MM.1S (cell line): ENCODE results near the gene KRTAP12-4.

Source experiments
- DNase-seq: peaks from one replicate; pipeline ENCODE4 v3.0.0-alpha.2; 2015
- H2AFZ ChIP-seq: fragments of 300-600 bp; sonication (generic); 2 replicates; pipeline ENCODE4 v1.6.0; 2016; ENCODE audit warnings: antibody characterized with exemption, low read length
- H3F3A ChIP-seq: fragments of 300-600 bp; sonication (generic); 2 replicates; pipeline ENCODE4 v1.6.1; 2016; ENCODE audit warnings: mild to moderate bottlenecking, antibody characterized with exemption, low read length, moderate library complexity, mixed read lengths; ENCODE audit not compliant: insufficient read depth
- H3K27ac ChIP-seq: fragments of 300-600 bp; sonication (generic); 2 replicates; pipeline ENCODE4 v1.5.1; 2016; ENCODE audit warnings: mild to moderate bottlenecking, low read length
- H3K27me3 ChIP-seq: fragments of 300-600 bp; sonication (generic); replicated peaks from 2 replicates; pipeline ENCODE4 v1.6.0; 2016; ENCODE audit warnings: low read length; ENCODE audit not compliant: insufficient read depth
- H3K36me3 ChIP-seq: fragments of 300-600 bp; sonication (generic); replicated peaks from 2 replicates; pipeline ENCODE4 v1.6.1; 2016; ENCODE audit warnings: mild to moderate bottlenecking, low read length, mixed read lengths; ENCODE audit not compliant: insufficient read depth
- H3K4me1 ChIP-seq: fragments of 300-600 bp; sonication (generic); 2 replicates; pipeline ENCODE4 v1.6.1; 2016; ENCODE audit warnings: low read length, mixed read lengths
- H3K4me2 ChIP-seq: fragments of 300-600 bp; sonication (generic); 2 replicates; pipeline ENCODE4 v1.6.0; 2016; ENCODE audit warnings: low read depth, low read length
- H3K4me3 ChIP-seq: fragments of 300-600 bp; sonication (generic); 2 replicates; pipeline ENCODE4 v1.5.1; 2016; ENCODE audit warnings: low read length, mixed read lengths
- H3K79me2 ChIP-seq: fragments of 300-600 bp; sonication (generic); 2 replicates; pipeline ENCODE4 v1.6.1; 2016; ENCODE audit warnings: mixed run types, low read length, mixed read lengths
- H3K9ac ChIP-seq: fragments of 300-600 bp; sonication (generic); 2 replicates; pipeline ENCODE4 v1.6.1; 2016; ENCODE audit warnings: low read length, mixed read lengths
- H3K9me2 ChIP-seq: fragments of 300-600 bp; sonication (generic); replicated peaks from 2 replicates; pipeline ENCODE4 v1.6.1; 2016; ENCODE audit warnings: mild to moderate bottlenecking, low read length, mixed read lengths; ENCODE audit not compliant: insufficient read depth
- H3K9me3 ChIP-seq: fragments of 300-600 bp; sonication (generic); replicated peaks from 2 replicates; pipeline ENCODE4 v1.6.1; 2016; ENCODE audit warnings: mild to moderate bottlenecking, low read length, mixed read lengths; ENCODE audit not compliant: insufficient read depth
- H4K20me1 ChIP-seq: fragments of 300-600 bp; sonication (generic); 2 replicates; pipeline ENCODE4 v1.6.1; 2016; ENCODE audit warnings: mild to moderate bottlenecking, low read length, moderate library complexity, mixed read lengths; ENCODE audit not compliant: insufficient read depth
- CTCF ChIP-seq: fragments of 300-600 bp; sonication (generic); IDR thresholded peaks from 2 replicates; pipeline ENCODE4 v1.5.1; 2016; ENCODE audit warnings: antibody characterized with exemption, low read length, mixed read lengths
- EZH2 ChIP-seq: fragments of 300-600 bp; sonication (generic); optimal IDR thresholded peaks from 2 replicates; pipeline ENCODE3; 2017; ENCODE audit warnings: low read depth, mild to moderate bottlenecking, antibody characterized with exemption, low read length, mixed read lengths
- EZH2phosphoT487 ChIP-seq: fragments of 300-600 bp; sonication (generic); IDR thresholded peaks from 2 replicates; pipeline ENCODE4 v1.6.1; 2018; ENCODE audit warnings: antibody characterized with exemption, low read length

KRTAP12-4 gene

GRCh38 chr21:44695184-44695583 lies 40.7 kb upstream of the KRTAP12-4 start:
- Histone ChIP-seq H3K4me3 (no peak overlapping the region), H3K4me2 (no peak overlapping the region), H3K27me3 (peaks cover 98% of the 10 kb centered on the region), H3K4me1 (no peaks in the 10 kb centered on the region), H3K27ac (no peak overlapping the region), H3F3A (no peaks in the 10 kb centered on the region), H3K9me2 (no peaks in the 10 kb centered on the region), H3K9me3 (no peaks in the 10 kb centered on the region), H3K79me2 (no peaks in the 10 kb centered on the region), H3K36me3 (no peaks in the 10 kb centered on the region), H4K20me1 (no peaks in the 10 kb centered on the region), H2AFZ (no peak overlapping the region), H3K9ac (no peak overlapping the region)
- TF ChIP-seq EZH2, result no peak
- TF ChIP-seq EZH2phosphoT487, result no peak
- no peak for TF ChIP-seq CTCF
- no peak for DNase-seq

GRCh38 chr21:44694776-44695175 lies 40.3 kb upstream of the KRTAP12-4 start:
- Histone ChIP-seq H3K27ac (no peak overlapping the region), H3K9me2 (no peaks in the 10 kb centered on the region), H3K4me2 (no peak overlapping the region), H3K9me3 (no peaks in the 10 kb centered on the region), H3K4me1 (no peaks in the 10 kb centered on the region), H3K4me3 (no peak overlapping the region), H3F3A (no peaks in the 10 kb centered on the region), H4K20me1 (no peaks in the 10 kb centered on the region), H3K9ac (no peak overlapping the region), H3K27me3 (peaks cover 98% of the 10 kb centered on the region), H3K79me2 (no peaks in the 10 kb centered on the region), H3K36me3 (no peaks in the 10 kb centered on the region), H2AFZ (no peak overlapping the region)
- TF ChIP-seq EZH2 (no peak), EZH2phosphoT487 (no peak), CTCF (no peak)
- no peak for DNase-seq

GRCh38 chr21:44692798-44693512 lies 38.5 kb upstream of the KRTAP12-4 start:
- H3K4me3 ChIP-seq, result no peak overlapping the region
- H3K4me1 ChIP-seq, result no peaks in the 10 kb centered on the region
- no peak for DNase-seq
- no peaks in the 10 kb centered on the region for H3K9me3 ChIP-seq
- H3F3A ChIP-seq, result no peaks in the 10 kb centered on the region
- TF ChIP-seq EZH2phosphoT487, result no peak
- no peak for TF ChIP-seq CTCF
- H4K20me1 ChIP-seq, result no peaks in the 10 kb centered on the region
- H3K79me2 ChIP-seq, result no peaks in the 10 kb centered on the region
- no peaks in the 10 kb centered on the region for H3K9me2 ChIP-seq
- peaks cover 97% of the 10 kb centered on the region for H3K27me3 ChIP-seq
- no peak overlapping the region for H2AFZ ChIP-seq
- H3K27ac ChIP-seq, result no peak overlapping the region
- H3K9ac ChIP-seq, result no peak overlapping the region
- H3K36me3 ChIP-seq, result no peaks in the 10 kb centered on the region
- no peak overlapping the region for H3K4me2 ChIP-seq
